Measurements from ENCODE around the gene SYTL3.

- TF ChIP-seq GATA2 (CRISPR knock-in tag; IDR thresholded peaks at IDR 0.05) = no peak
- TF ChIP-seq CTCF (IDR thresholded peaks at IDR 0.05) = no peak
- TF ChIP-seq POLR2AphosphoS5 (IDR thresholded peaks at IDR 0.05; ENCODE audit: low read depth, low read length) = no peak
Observed at GRCh38 chr6:158680481-158680880, 30.6 kb downstream of the SYTL3 start.
